Measurements from ENCODE around the gene EGFL7. TPM values are rescaled to one million over a fixed set of nuclear protein-coding genes. Genes with fewer than 3 reads are reported as not detected.

The EGFL7 gene
- total RNA-seq, 1 experiment from 2014 or later, result 38.0 TPM

GRCh38 chr9:136682710-136683109, 20.0 kb downstream of the EGFL7 start:
- H4K91ac ChIP-seq (ENCODE audit: insufficient read length, low read depth, low read length), result no peak overlapping the region
- H3K27ac ChIP-seq (ENCODE audit: insufficient read length, low read depth, low read length), result no peak overlapping the region
- no peaks in the 10 kb centered on the region; the same call in 1 of the 2 replicates for H3K4me1 ChIP-seq (ENCODE audit: insufficient read depth, low read length)
- H2BK20ac ChIP-seq (ENCODE audit: low read depth, low read length, poor library complexity, severe bottlenecking), result no peak overlapping the region
- Mint-ChIP-seq H3K9me3 (no peaks in the 10 kb centered on the region), H3K36me3 (ENCODE audit: insufficient read depth in 1 of 3, low read depth in 3 of 3) (no peaks in the 10 kb centered on the region), H3K27ac (no peak overlapping the region), H3K4me3 (no peak overlapping the region), H3K4me1 (peaks cover 0 to 13% of the 10 kb centered on the region in 2 experiments; a peak in 3 of 4 replicates), H3K27me3 (ENCODE audit: low read depth) (peaks cover 3% of the 10 kb centered on the region)
- no peak overlapping the region for H2BK12ac ChIP-seq (ENCODE audit: insufficient read length, low read depth, low read length)
- peaks cover 7% of the 10 kb centered on the region for H3K23me2 ChIP-seq (ENCODE audit: insufficient read length, low read depth, low read length, poor library complexity, severe bottlenecking)
- H3K14ac ChIP-seq (ENCODE audit: insufficient read depth, low read length), result no peak overlapping the region
- H2AFZ ChIP-seq (ENCODE audit: low read length), result no peak overlapping the region
- no peak overlapping the region for H2BK15ac ChIP-seq (ENCODE audit: low read depth, low read length)
- H2AK5ac ChIP-seq (ENCODE audit: insufficient read length, low read length), result no peak overlapping the region
- H4K5ac ChIP-seq (ENCODE audit: insufficient read length, low read depth, low read length), result no peak overlapping the region
- no peaks in the 10 kb centered on the region; the same call in 1 of the 2 replicates for H3K79me2 ChIP-seq (ENCODE audit: insufficient read depth, low read length)
- H3K9ac ChIP-seq (ENCODE audit: extremely low read depth, insufficient read length, low read length), result no peak overlapping the region
- H3K9me3 ChIP-seq (ENCODE audit: control insufficient read depth, low read depth, low read length), result no peaks in the 10 kb centered on the region
- H3K4me2 ChIP-seq (ENCODE audit: insufficient read depth, insufficient read length, low read length), result no peak overlapping the region
- no peak overlapping the region for H2BK120ac ChIP-seq (ENCODE audit: low read depth, low read length, poor library complexity, severe bottlenecking)
- H3T11ph ChIP-seq (ENCODE audit: low read length), result no peak overlapping the region
- H2BK5ac ChIP-seq (ENCODE audit: insufficient read length, low read length), result no peak overlapping the region
- no peaks in the 10 kb centered on the region for H3K27me3 ChIP-seq (ENCODE audit: insufficient read depth, low read length)
- TF ChIP-seq CTCF (conservative IDR thresholded peaks at IDR 0.05), result no peak
- H3K18ac ChIP-seq (ENCODE audit: insufficient read length, low read depth, low read length), result no peak overlapping the region
- no peak overlapping the region for H4K8ac ChIP-seq (replicated peaks; ENCODE audit: insufficient read length, low read depth, low read length)
- H3K23ac ChIP-seq (ENCODE audit: insufficient read length, low read depth, low read length), result no peak overlapping the region
- no peak overlapping the region for H3K56ac ChIP-seq (ENCODE audit: insufficient read length, low read depth, low read length)
- no peak overlapping the region for H3K4ac ChIP-seq (ENCODE audit: low read depth, low read length)
- no peak for DNase-seq
- WGBS (ENCODE audit: extremely low coverage, insufficient read length, low lambda C conversion rate), result no CpG with 5 or more reads among the region's 10 CpGs
- no peaks in the 10 kb centered on the region for H4K20me1 ChIP-seq (ENCODE audit: control insufficient read depth, insufficient read depth, insufficient read length)
- peaks cover 4% of the 10 kb centered on the region for H3K79me1 ChIP-seq (ENCODE audit: insufficient read depth, low read depth, low read length, poor library complexity, severe bottlenecking)

Data from H9 (cell line).